Measurements from ENCODE around the gene METTL15.
"Not testable (repeated sequence)": the region's sequence is repeated elsewhere in the genome, so short reads cannot be mapped to it uniquely, and the experiment has no call there.

METTL15 gene

DNA sequence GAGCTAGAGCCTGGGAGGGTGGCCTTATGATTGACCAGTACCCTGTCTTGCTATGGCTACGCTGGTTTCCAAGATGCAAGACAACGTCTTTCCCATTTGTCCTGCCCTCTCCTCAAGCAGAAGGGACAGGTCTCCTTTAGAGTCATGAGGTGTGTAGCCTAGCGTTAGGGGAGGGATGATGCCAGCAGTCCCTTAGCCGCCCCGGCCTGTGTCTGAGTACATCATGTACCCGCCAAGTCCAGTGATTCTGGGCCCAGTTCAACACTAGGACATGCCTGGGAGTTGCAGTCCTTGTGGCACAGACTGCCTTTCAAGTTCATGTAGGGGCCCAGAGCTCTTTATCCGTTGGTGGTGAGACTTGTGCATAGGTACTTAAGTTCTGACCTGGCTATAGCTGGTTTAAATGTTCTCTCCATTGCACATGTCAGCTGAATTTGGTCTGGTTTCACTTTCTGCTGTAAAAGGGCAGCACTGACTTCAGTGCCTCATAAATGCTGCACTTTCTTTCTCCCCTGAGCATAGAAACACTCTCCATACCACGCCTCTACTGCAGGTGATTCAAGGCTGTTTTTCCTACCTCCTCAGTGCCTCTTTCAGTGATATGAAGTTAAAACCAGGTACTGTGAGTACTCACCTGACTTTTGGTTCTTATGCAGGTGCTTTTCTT is 151.1 kb downstream of the METTL15 start:
- in situ Hi-C loops (cut with MboI; ENCODE audit: low pct_unique_long_range_greater_than_20kb, low sequenced_read_pairs, unreplicated experiment) = no loop called here
- TF ChIP-seq, protein P1, sequence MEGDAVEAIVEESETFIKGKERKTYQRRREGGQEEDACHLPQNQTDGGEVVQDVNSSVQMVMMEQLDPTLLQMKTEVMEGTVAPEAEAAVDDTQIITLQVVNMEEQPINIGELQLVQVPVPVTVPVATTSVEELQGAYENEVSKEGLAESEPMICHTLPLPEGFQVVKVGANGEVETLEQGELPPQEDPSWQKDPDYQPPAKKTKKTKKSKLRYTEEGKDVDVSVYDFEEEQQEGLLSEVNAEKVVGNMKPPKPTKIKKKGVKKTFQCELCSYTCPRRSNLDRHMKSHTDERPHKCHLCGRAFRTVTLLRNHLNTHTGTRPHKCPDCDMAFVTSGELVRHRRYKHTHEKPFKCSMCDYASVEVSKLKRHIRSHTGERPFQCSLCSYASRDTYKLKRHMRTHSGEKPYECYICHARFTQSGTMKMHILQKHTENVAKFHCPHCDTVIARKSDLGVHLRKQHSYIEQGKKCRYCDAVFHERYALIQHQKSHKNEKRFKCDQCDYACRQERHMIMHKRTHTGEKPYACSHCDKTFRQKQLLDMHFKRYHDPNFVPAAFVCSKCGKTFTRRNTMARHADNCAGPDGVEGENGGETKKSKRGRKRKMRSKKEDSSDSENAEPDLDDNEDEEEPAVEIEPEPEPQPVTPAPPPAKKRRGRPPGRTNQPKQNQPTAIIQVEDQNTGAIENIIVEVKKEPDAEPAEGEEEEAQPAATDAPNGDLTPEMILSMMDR (IDR thresholded peaks at IDR 0.05; ENCODE audit: extremely low read depth, insufficient read depth, missing control alignments) = no peak
- DNase-seq (ENCODE audit: low spot score) = no peak

DNA sequence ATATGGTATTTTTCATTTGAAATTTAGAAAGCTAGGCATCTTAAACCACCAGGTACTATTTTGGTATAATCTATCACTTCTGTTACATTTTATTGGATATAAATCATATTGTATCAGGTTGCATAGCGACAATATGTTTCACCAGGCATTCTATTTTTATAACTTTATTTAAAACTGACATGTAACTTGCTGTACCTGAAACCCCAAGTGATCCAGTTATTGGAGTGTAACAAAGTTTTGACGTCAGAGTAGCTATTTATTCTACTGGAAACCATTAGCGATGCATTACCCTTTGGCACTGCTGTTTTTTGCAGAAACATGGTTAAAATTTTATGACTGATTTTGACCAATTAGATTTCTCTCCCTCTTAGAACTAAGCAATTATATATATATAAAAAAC is 160.7 kb downstream of the METTL15 start:
- in situ Hi-C loops (cut with MboI; ENCODE audit: low pct_unique_long_range_greater_than_20kb, low sequenced_read_pairs, unreplicated experiment) = no loop called here
- DNase-seq (ENCODE audit: low spot score) = no peak
- TF ChIP-seq, protein P1 (IDR thresholded peaks at IDR 0.05; ENCODE audit: extremely low read depth, insufficient read depth, missing control alignments) = no peak

DNA sequence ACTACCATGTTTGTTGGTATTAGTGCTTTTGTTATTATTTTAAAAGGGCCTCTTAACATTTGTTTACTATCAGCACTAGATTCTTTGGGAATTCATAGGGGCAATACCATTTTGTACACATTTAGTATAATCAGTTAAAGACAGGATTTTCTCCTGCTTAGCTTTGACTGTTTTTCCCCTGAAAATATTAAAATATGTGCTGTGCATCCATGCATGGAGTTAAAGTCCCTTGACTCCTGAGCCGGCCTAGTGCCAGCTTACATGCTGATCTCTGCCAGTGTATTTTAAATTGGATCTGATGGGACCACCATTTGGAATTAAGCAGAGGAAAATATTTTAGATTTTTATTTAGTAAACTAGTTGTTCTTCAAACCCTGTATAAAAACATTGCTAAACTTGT is 161.4 kb downstream of the METTL15 start:
- no peak for DNase-seq (ENCODE audit: low spot score)
- TF ChIP-seq, protein P1 (IDR thresholded peaks at IDR 0.05; ENCODE audit: extremely low read depth, insufficient read depth, missing control alignments) = no peak
- in situ Hi-C loops (cut with MboI; ENCODE audit: low pct_unique_long_range_greater_than_20kb, low sequenced_read_pairs, unreplicated experiment) = no loop called here

DNA sequence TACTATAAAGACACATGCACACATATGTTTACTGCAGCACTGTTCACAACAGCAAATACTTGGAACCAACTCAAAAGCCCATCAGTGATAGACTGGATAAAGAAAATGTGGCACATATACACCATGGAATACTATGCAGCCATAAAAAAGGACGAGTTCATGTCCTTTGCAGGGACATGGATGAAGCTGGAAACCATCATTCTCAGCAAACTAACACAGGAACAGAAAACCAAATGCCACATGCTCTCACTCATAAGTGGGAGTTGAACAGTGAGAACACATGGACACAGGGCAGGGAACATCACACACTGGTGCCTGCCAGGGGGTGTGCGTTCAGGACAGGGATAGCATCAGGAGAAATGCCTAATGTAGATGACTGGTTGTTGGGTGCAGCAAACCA is 164.1 kb downstream of the METTL15 start:
- DNase-seq (ENCODE audit: low spot score); in situ Hi-C loops (cut with MboI; ENCODE audit: low pct_unique_long_range_greater_than_20kb, low sequenced_read_pairs, unreplicated experiment): not testable (repeated sequence)

DNA sequence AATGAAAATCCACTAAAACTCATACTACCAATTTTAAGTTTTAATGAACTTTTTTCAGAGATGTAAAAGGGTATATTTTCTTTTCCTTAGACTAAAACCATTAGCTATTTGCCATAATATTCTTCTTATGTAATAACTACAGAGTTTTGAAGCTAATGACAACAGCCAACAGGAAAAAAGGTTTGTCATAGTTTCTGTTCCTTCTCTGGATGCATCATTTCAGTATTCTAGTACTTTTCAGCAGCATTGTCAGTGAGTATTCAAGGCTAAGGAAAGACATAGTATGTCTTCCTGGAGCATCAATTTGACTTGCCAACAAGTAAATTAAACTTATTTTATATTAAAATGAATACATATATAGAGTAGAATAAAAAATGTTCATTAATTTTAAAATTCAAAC is 166.0 kb downstream of the METTL15 start:
- no peak for DNase-seq (ENCODE audit: low spot score)
- in situ Hi-C loops (cut with MboI; ENCODE audit: low pct_unique_long_range_greater_than_20kb, low sequenced_read_pairs, unreplicated experiment) = no loop called here
- TF ChIP-seq, protein P1 (IDR thresholded peaks at IDR 0.05; ENCODE audit: extremely low read depth, insufficient read depth, missing control alignments) = no peak

DNA sequence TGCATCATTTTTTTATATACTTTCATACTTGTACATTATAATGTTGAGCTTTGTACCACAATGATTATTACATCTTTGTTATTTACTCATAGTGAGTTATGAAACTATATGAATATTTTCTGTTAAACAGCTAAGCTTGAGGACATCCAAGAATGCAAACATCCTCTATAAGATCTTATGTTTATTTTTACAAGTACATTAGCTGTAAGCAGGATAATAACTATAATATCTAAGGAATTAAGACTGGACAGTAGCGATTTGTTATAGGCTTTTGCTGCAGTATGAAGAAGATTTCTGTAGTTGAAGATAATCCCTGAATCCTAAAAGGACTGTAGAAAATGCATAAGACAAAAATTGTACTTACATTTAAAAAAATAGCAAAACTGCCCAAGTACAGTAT is 176.0 kb downstream of the METTL15 start:
- TF ChIP-seq, protein P1 (IDR thresholded peaks at IDR 0.05; ENCODE audit: extremely low read depth, insufficient read depth, missing control alignments) = no peak
- no peak for DNase-seq (ENCODE audit: low spot score)
- in situ Hi-C loops (cut with MboI; ENCODE audit: low pct_unique_long_range_greater_than_20kb, low sequenced_read_pairs, unreplicated experiment) = no loop called here

DNA sequence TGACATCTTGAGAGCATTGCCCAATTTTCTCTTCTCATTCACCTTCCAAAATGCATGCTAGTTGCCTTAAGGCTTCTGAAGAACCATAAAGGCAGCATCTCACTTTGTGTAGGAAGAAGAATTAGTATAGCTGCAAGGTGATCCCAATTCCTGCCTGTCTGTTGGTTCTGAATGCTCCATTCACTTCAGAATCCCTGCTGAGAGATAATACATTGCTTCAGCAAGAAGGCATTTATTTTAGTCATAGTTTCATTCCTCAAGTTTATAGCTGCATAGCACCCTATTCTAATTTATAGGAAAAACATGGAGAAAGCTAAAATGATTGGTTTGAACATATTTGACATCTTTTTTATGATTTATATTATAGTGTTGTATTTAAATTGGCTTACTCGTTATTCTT is 181.3 kb downstream of the METTL15 start:
- no peak for DNase-seq (ENCODE audit: low spot score)
- in situ Hi-C loops (cut with MboI; ENCODE audit: low pct_unique_long_range_greater_than_20kb, low sequenced_read_pairs, unreplicated experiment) = no loop called here
- TF ChIP-seq, protein P1 (IDR thresholded peaks at IDR 0.05; ENCODE audit: extremely low read depth, insufficient read depth, missing control alignments) = no peak

DNA sequence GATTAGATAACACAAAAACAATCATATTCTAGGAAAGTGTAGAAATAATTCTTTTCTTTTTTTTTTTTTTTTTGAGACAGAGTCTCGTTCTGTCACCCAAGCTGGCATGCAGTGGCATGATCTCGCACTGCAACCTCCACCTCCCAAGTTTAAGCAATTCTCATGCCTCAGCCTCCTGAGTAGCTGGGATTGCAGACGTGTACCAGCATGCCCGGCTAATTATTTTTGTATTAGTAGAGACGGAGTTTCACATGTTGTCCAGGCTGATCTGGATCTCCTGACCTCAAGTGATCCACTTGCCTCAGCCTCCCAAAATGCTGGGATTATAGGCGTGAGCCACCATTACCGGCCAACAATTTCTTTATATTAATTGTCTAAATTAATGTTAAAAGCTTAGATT is 182.8 kb downstream of the METTL15 start:
- in situ Hi-C loops (cut with MboI; ENCODE audit: low pct_unique_long_range_greater_than_20kb, low sequenced_read_pairs, unreplicated experiment); DNase-seq (ENCODE audit: low spot score): not testable (repeated sequence)

Measured in GM13977 (cell line).